HepG2 (cell line): ENCODE measurements around the gene RNF25. TPM values are rescaled to one million over a fixed set of nuclear protein-coding genes. Genes with fewer than 3 reads are reported as not detected.
A peak's percentile ranks its signal among the peaks of the same experiment; 100 is the strongest.
"Not testable (repeated sequence)": the region's sequence is repeated elsewhere in the genome, so short reads cannot be mapped to it uniquely, and the experiment has no call there.

ENCODE experiments used
- ATAC-seq: fragments of 200-7000 bp; cut with Tn5 transposase; 3 replicates; pipeline ENCODE4 v1.9.1; 2020; ENCODE audit warnings: mild to moderate bottlenecking, moderate library complexity
- BruUV-seq: library from RNA; stranded (reverse); fragments of 400-500 nt; replicated peaks from 2 replicates; lab custom pipeline; 2021; lab: Mats Ljungman, UMichigan
- CTCF ChIA-PET: fragments of 300-600 bp; formaldehyde crosslinking; extraction: SDS; loops from one replicate; lab custom pipeline; 2021; ENCODE audit warnings: low total read pairs, inconsistent platforms, low intra/inter-chr PET ratio; lab: Yijun Ruan, JAX
- POLR2A ChIA-PET: fragments of 350-600 bp; sonication (Branson Sonifier 250); formaldehyde crosslinking; loops from one replicate; lab custom pipeline; 2020; ENCODE audit warnings: antibody characterized with exemption, inconsistent platforms; lab: Yijun Ruan, JAX
- DNase-seq: peaks from one replicate; pipeline ENCODE4 v3.0.0-alpha.2; 2015; ENCODE audit warnings: low spot score
- FAIRE-seq: peaks from 3 replicates; lab custom pipeline; 2011; peaks lifted over from hg19 to GRCh38; lab: Jason Lieb, UNC
- H2AFZ ChIP-seq: one replicate; pipeline ENCODE4 v1.6.1; 2011; ENCODE audit warnings: low read length, inconsistent platforms
- H3K27ac ChIP-seq: fragments of 300-600 bp; 3 replicates; pipeline ENCODE4 v1.8.0; 2011; ENCODE audit warnings: mixed run types, mild to moderate bottlenecking, mixed read lengths, low read length, inconsistent platforms; ENCODE audit not compliant: insufficient read depth; ENCODE audit errors: extremely low read length
- H3K27me3 ChIP-seq, 2 experiments: fragments of 200-600 bp in 1 of 2; 2 replicates in 1 of 2; 3 replicates in 1 of 2; pipeline versions ENCODE4 v1.6.0 to v1.8.0; 2011; ENCODE audit warnings: low read length in 2 of 2, mild to moderate bottlenecking in 2 of 2, moderate library complexity in 2 of 2, inconsistent platforms in 1 of 2; ENCODE audit not compliant: insufficient read depth in 2 of 2, control insufficient read depth in 1 of 2
- H3K36me3 ChIP-seq, 2 experiments: fragments of 200-600 bp in 1 of 2; replicated peaks in 1 of 2; 2 replicates in 1 of 2; 3 replicates in 1 of 2; pipeline versions ENCODE4 v1.5.1 to v1.8.0; 2011; ENCODE audit warnings: low read length in 2 of 2, inconsistent platforms in 1 of 2; ENCODE audit not compliant: insufficient read depth in 2 of 2, control insufficient read depth in 1 of 2
- H3K4me1 ChIP-seq: 2 replicates; pipeline ENCODE4 v1.5.1; 2012; ENCODE audit warnings: low read length, inconsistent platforms; ENCODE audit not compliant: insufficient read depth
- H3K4me2 ChIP-seq: 2 replicates; pipeline ENCODE4 v1.6.0; 2011; ENCODE audit warnings: low read depth, low read length, inconsistent platforms
- H3K4me3 ChIP-seq, 3 experiments: fragments of 200-600 bp in 1 of 3; sonication (generic), shearing (Covaris generic) in 1 of 3; replicated peaks in 1 of 3; 2 replicates each; pipeline ENCODE4 v1.5.1; 2011 to 2016; ENCODE audit warnings: low read length in 3 of 3, inconsistent platforms in 2 of 3, low read depth in 2 of 3, mild to moderate bottlenecking in 2 of 3, control low read depth in 1 of 3, mixed read lengths in 1 of 3; ENCODE audit not compliant: insufficient read depth in 1 of 3
- H3K79me2 ChIP-seq: one replicate; pipeline ENCODE4 v1.6.1; 2011; ENCODE audit warnings: low read length, inconsistent platforms; ENCODE audit not compliant: insufficient read depth
- H3K9ac ChIP-seq: 2 replicates; pipeline ENCODE4 v1.6.0; 2011; ENCODE audit warnings: mild to moderate bottlenecking, low read depth, low read length, inconsistent platforms; ENCODE audit not compliant: insufficient read depth
- H3K9me3 ChIP-seq: 2 replicates; pipeline ENCODE4 v1.5.1; 2012; ENCODE audit warnings: mild to moderate bottlenecking, low read length
- H4K20me1 ChIP-seq: 2 replicates; pipeline ENCODE4 v1.6.0; 2011; ENCODE audit warnings: inconsistent platforms, mild to moderate bottlenecking, low read length, moderate library complexity; ENCODE audit not compliant: insufficient read depth
- CEBPG ChIP-seq: IDR thresholded peaks from 2 replicates; pipeline ENCODE4 v1.6.1; 2016
- FOSL2 ChIP-seq: sonication (generic); formaldehyde crosslinking; IDR thresholded peaks from 2 replicates; pipeline ENCODE4 v1.4.0; 2020; ENCODE audit warnings: missing genetic modification reagents
- GABPA ChIP-seq, 2 experiments: IDR thresholded peaks; 2 replicates each; pipeline ENCODE4 v1.6.1; 2011 to 2016; ENCODE audit warnings: low read depth in 2 of 2, low read length in 1 of 2, missing biosample characterization in 1 of 2, missing genetic modification characterization in 1 of 2
- HDAC2 ChIP-seq: sonication (generic); formaldehyde crosslinking; IDR thresholded peaks from 2 replicates; pipeline ENCODE4 v1.4.0; 2020; ENCODE audit warnings: missing genetic modification reagents
- KMT2B ChIP-seq: IDR thresholded peaks from 2 replicates; pipeline ENCODE4 v1.6.1; 2016; ENCODE audit warnings: missing genetic modification reagents, missing compliant biosample characterization
- MIXL1 ChIP-seq: IDR thresholded peaks from 2 replicates; pipeline ENCODE4 v1.6.1; 2016
- MYPOP ChIP-seq: sonication (generic); formaldehyde crosslinking; IDR thresholded peaks from 2 replicates; pipeline ENCODE4 v1.8.1; 2023; ENCODE audit warnings: mild to moderate bottlenecking, moderate library complexity, missing genetic modification reagents
- PPARG ChIP-seq: conservative IDR thresholded peaks from 2 replicates; pipeline ENCODE4 v1.6.1; 2016; ENCODE audit warnings: missing biosample characterization, missing genetic modification reagents
- SAP130 ChIP-seq: IDR thresholded peaks from 2 replicates; pipeline ENCODE4 v1.6.1; 2016; ENCODE audit warnings: low read depth
- SMC3 ChIP-seq: IDR thresholded peaks from 2 replicates; pipeline ENCODE4 v1.6.1; 2011; ENCODE audit warnings: low read length, improper control_type of control experiment
- SOX13 ChIP-seq, 3 experiments: fragments of 450-650 bp in 1 of 3; sonication (generic) in 1 of 3; formaldehyde crosslinking in 1 of 3; IDR thresholded peaks in 2 of 3; conservative IDR thresholded peaks in 1 of 3; 2 replicates each; pipeline versions ENCODE4 v1.5.0 to v1.6.1; 2016 to 2020; ENCODE audit warnings: antibody characterized with exemption in 1 of 3, mild to moderate bottlenecking in 1 of 3, missing compliant biosample characterization in 1 of 3, missing genetic modification reagents in 1 of 3, moderate library complexity in 1 of 3
- TEAD3 ChIP-seq: optimal IDR thresholded peaks from 2 replicates; pipeline ENCODE3; 2016; ENCODE audit warnings: borderline replicate concordance
- TFDP1 ChIP-seq: IDR thresholded peaks from 2 replicates; pipeline ENCODE4 v1.6.1; 2016; ENCODE audit warnings: missing compliant biosample characterization, missing genetic modification reagents, borderline replicate concordance
- THAP11 ChIP-seq: IDR thresholded peaks from 2 replicates; pipeline ENCODE4 v1.6.1; 2016; ENCODE audit warnings: missing biosample characterization, missing genetic modification reagents
- TSC22D2 ChIP-seq: sonication (generic); formaldehyde crosslinking; IDR thresholded peaks from 2 replicates; pipeline ENCODE4 v1.5.1; 2020; ENCODE audit warnings: missing genetic modification reagents, mild to moderate bottlenecking, borderline replicate concordance
- ZBTB25 ChIP-seq: IDR thresholded peaks from 2 replicates; pipeline ENCODE4 v1.6.1; 2018; ENCODE audit warnings: missing genetic modification reagents
- ZNF580 ChIP-seq: IDR thresholded peaks from 2 replicates; pipeline ENCODE4 v1.6.1; 2016; ENCODE audit warnings: low read depth, borderline replicate concordance
- ZNF614 ChIP-seq: IDR thresholded peaks from 2 replicates; pipeline ENCODE4 v1.6.1; 2018; ENCODE audit warnings: missing biosample characterization, missing genetic modification reagents, inconsistent platforms, borderline replicate concordance
- WGBS: methylation state at CpG from one replicate; pipeline ENCODE4 v1.1.6; 2017; ENCODE audit warnings: low lambda C conversion rate; 5-methylcytosine and 5-hydroxymethylcytosine counted together
- in situ Hi-C: cut with HindIII; loops from 2 replicates; pipeline ENCODE4 v1.10.0; 2017; ENCODE audit warnings: low pct_unique_long_range_greater_than_20kb; ENCODE audit not compliant: extremely low pct_ligation_motif_present
- intact Hi-C: fragments of 100-400 bp; cut with micrococcal nuclease; formaldehyde crosslinking; loops from one replicate; pipeline ENCODE4 v1.10.0; 2022; ENCODE audit not compliant: unreplicated experiment
- polyA plus RNA-seq, 8 experiments: library from polyadenylated mRNA; depleted of rRNA in 3 of 8; stranded (reverse) in 7 of 8; unstranded in 1 of 8; fragments of >200 nt; fragmentation: Illumina TruSeq in 4 of 8; extraction: Trizol in 4 of 8; gene quantifications; 2 replicates each; pipeline versions ENCODE4 v1.2.1 to v1.2.3, GENCODE V29; 2011 to 2016; ENCODE audit warnings: low read depth in 4 of 8, missing spikeins in 1 of 8, mixed read lengths in 1 of 8; ENCODE audit not compliant: insufficient read depth in 1 of 8
- total RNA-seq, 5 experiments: library from RNA; depleted of rRNA; stranded (reverse); fragments of >200 nt; fragmentation: Illumina TruSeq; extraction: Trizol; gene quantifications; 2 replicates each; pipeline ENCODE4 v1.2.3, GENCODE V29; 2016; ENCODE audit warnings: low read depth in 1 of 5

The RNF25 gene
- total and polyA plus RNA-seq, 2 of the 13 experiments (the other 11 are each of a cell fraction or from before 2014, with no cell fraction given), result 37.0 to 87.6 TPM

GRCh38 chr2:218687400-218688060 lies 15.7 kb upstream of the RNF25 start:
- H3K9me3 ChIP-seq; BruUV-seq; H3K4me2 ChIP-seq; H3K9ac ChIP-seq; in situ Hi-C loops; H3K4me1 ChIP-seq; H3K79me2 ChIP-seq; H4K20me1 ChIP-seq; H2AFZ ChIP-seq; H3K27me3 ChIP-seq; H3K27ac ChIP-seq; H3K4me3 ChIP-seq; TF ChIP-seq GABPA (IDR thresholded peaks at IDR 0.05; ENCODE audit: low read depth, low read length); SOX13 (IDR thresholded peaks at IDR 0.05): not testable (repeated sequence)
- DNase-seq (peak; percentile 89), FAIRE-seq (peak; percentile 97), ATAC-seq (peak; percentile 100)
- intact Hi-C loops, result loop anchor here (1.0 kb wide), 2 partner anchors 15 to 28 kb away; partner anchors contain the start of genes BCS1L, RNF25, STK36 and ZNF142
- peaks cover 14 to 37% of the 10 kb centered on the region in 2 experiments for H3K36me3 ChIP-seq
- 23% methylated on average over 5 of the region's 5 CpGs for WGBS
- CTCF ChIA-PET, result interaction anchor here (0.7 to 3.4 kb wide), 5 partner anchors 28 to 519 kb away, joined by 3 to 38 read pairs (median 4); partner anchors contain the start of genes BCS1L and ZNF142
- POLR2A ChIA-PET, result interaction anchor here (0.6 to 1.4 kb wide), 6 partner anchors 16 to 701 kb away, joined by 3 to 11 read pairs (median 4); partner anchors contain the start of genes BCS1L, RNF25, STK36 and TTLL4
- TF ChIP-seq ZBTB25 (CRISPR knock-in tag) (0 out of 2 replicates have a peak, but pooled peaks have one; percentile 28), THAP11 (CRISPR knock-in tag) (peak; percentile 56; the same call in 1 of the 2 replicates), TSC22D2 (CRISPR knock-in tag) (0 out of 2 replicates have a peak, but pooled peaks have one; percentile 42), CEBPG (peak; percentile 57; the same call in 1 of the 2 replicates), TFDP1 (CRISPR knock-in tag) (peak; percentile 63; the same call in 1 of the 2 replicates), FOSL2 (0 out of 2 replicates have a peak, but pooled peaks have one; percentile 25), GABPA (CRISPR knock-in tag; IDR thresholded peaks at IDR 0.05; ENCODE audit: low read depth) (0 out of 2 replicates have a peak, but pooled peaks have one; percentile 43), PPARG (CRISPR knock-in tag) (0 out of 2 replicates have a peak, but pooled peaks have one; percentile 23), MYPOP (CRISPR knock-in tag) (peak; percentile 92; the same call in 1 of the 2 replicates), TEAD3 (CRISPR knock-in tag) (peak; percentile 88), SMC3 (peak; percentile 98), ZNF614 (0 out of 2 replicates have a peak, but pooled peaks have one; percentile 51), HDAC2 (peak; percentile 34; the same call in 1 of the 2 replicates), SOX13 (CRISPR knock-in tag; conservative IDR thresholded peaks at IDR 0.05 in 1 of 2, IDR thresholded peaks at IDR 0.05 in 1 of 2) (0 out of 4 replicates have a peak, but pooled peaks of 1 of the 2 experiments have one; percentile 17), SAP130 (CRISPR knock-in tag) (peak; percentile 55; the same call in 1 of the 2 replicates), MIXL1 (CRISPR knock-in tag) (peak; percentile 93), ZNF580 (CRISPR knock-in tag) (peak; percentile 42; the same call in 1 of the 2 replicates), KMT2B (CRISPR knock-in tag) (0 out of 2 replicates have a peak, but pooled peaks have one; percentile 31)
